K562 (cell line): Measurements from ENCODE around the gene MCU. TPM values are rescaled to one million over a fixed set of nuclear protein-coding genes. Genes with fewer than 3 reads are reported as not detected.

Experiments used
- ATAC-seq: fragments of 200-7000 bp; cut with Tn5 transposase; 3 replicates; pipeline ENCODE4 v1.9.1; 2020; ENCODE audit warnings: moderate library complexity
- BruUV-seq: library from RNA; stranded (reverse); fragments of 400-500 nt; replicated peaks from 2 replicates; lab custom pipeline; 2021; lab: Mats Ljungman, UMichigan
- CTCF ChIA-PET: fragments of 300-600 bp; formaldehyde crosslinking; extraction: SDS; loops from one replicate; lab custom pipeline; 2021; ENCODE audit warnings: low intra/inter-chr PET ratio; lab: Yijun Ruan, JAX
- POLR2A ChIA-PET: fragments of 300-600, 350-650 bp; sonication (Branson Sonifier 250); formaldehyde crosslinking; extraction: SDS; loops from one replicate; lab custom pipeline; 2021; ENCODE audit warnings: antibody characterized with exemption, inconsistent platforms; lab: Yijun Ruan, JAX
- DNase-seq, 4 experiments: peaks; one replicate each; pipeline versions ENCODE4 v3.0.0 to v3.0.0-alpha.2; 2011 to 2018; ENCODE audit warnings: low spot score in 3 of 4, mixed read lengths in 3 of 4; ENCODE audit errors: extremely low read depth in 1 of 4
- FAIRE-seq: peaks from 2 replicates; lab custom pipeline; 2011; peaks lifted over from hg19 to GRCh38; lab: Jason Lieb, UNC
- H2AFZ ChIP-seq: 2 replicates; pipeline ENCODE4 v1.6.0; 2011; ENCODE audit warnings: low read depth, low read length, control low read depth, inconsistent platforms
- H3K27ac ChIP-seq: fragments of 200-600 bp; 3 replicates; pipeline ENCODE4 v1.8.0; 2011; ENCODE audit warnings: low read depth, mild to moderate bottlenecking, control low read depth, inconsistent platforms, low read length, moderate library complexity, mixed read lengths; ENCODE audit errors: extremely low read depth
- H3K27me3 ChIP-seq, 2 experiments: fragments of 300-600 bp in 1 of 2; 2 replicates in 1 of 2; 3 replicates in 1 of 2; pipeline versions ENCODE4 v1.6.0 to v1.8.0; 2011; ENCODE audit warnings: inconsistent platforms in 2 of 2, low read length in 2 of 2, mild to moderate bottlenecking in 1 of 2, mixed read lengths in 1 of 2, moderate library complexity in 1 of 2; ENCODE audit not compliant: control insufficient read depth in 2 of 2, insufficient read depth in 2 of 2
- H3K36me3 ChIP-seq: fragments of 300-600 bp; 3 replicates; pipeline ENCODE4 v1.8.0; 2011; ENCODE audit warnings: mild to moderate bottlenecking, low read length, inconsistent platforms; ENCODE audit not compliant: control insufficient read depth, insufficient read depth
- H3K4me1 ChIP-seq, 2 experiments: fragments of 200-600 bp in 1 of 2; replicated peaks in 1 of 2; 2 replicates in 1 of 2; 3 replicates in 1 of 2; pipeline versions ENCODE4 v1.5.1 to v1.8.0; 2011; ENCODE audit warnings: inconsistent platforms in 2 of 2, low read length in 2 of 2, mild to moderate bottlenecking in 1 of 2, mixed read lengths in 1 of 2, moderate library complexity in 1 of 2; ENCODE audit not compliant: control insufficient read depth in 2 of 2, insufficient read depth in 2 of 2
- H3K4me2 ChIP-seq: 2 replicates; pipeline ENCODE4 v1.6.1; 2011; ENCODE audit warnings: low read length, control low read depth, inconsistent platforms, mixed read lengths; ENCODE audit not compliant: insufficient read depth
- H3K4me3 ChIP-seq: fragments of 200-600 bp; sonication (generic), shearing (Covaris generic); 2 replicates; pipeline ENCODE4 v1.5.1; 2016; ENCODE audit warnings: control low read depth, inconsistent platforms
- H3K79me2 ChIP-seq: fragments of 200-600 bp; 3 replicates; pipeline ENCODE4 v1.8.0; 2011; ENCODE audit warnings: low read length, inconsistent platforms; ENCODE audit not compliant: control insufficient read depth, insufficient read depth
- H3K9ac ChIP-seq, 2 experiments: 2 replicates each; pipeline versions ENCODE4 v1.6.0 to v1.6.1; 2011; ENCODE audit warnings: low read depth in 2 of 2, low read length in 2 of 2, control low read depth in 1 of 2, inconsistent platforms in 1 of 2, mild to moderate bottlenecking in 1 of 2, mixed read lengths in 1 of 2; ENCODE audit not compliant: insufficient read depth in 1 of 2
- H3K9me1 ChIP-seq: one replicate; pipeline ENCODE4 v1.6.0; 2011; ENCODE audit warnings: inconsistent platforms, mild to moderate bottlenecking, low read length, moderate library complexity; ENCODE audit not compliant: control insufficient read depth, insufficient read depth
- H3K9me3 ChIP-seq: replicated peaks from 2 replicates; pipeline ENCODE4 v1.5.1; 2011; ENCODE audit warnings: low read depth, low read length, inconsistent platforms; ENCODE audit not compliant: control insufficient read depth, insufficient read depth
- H4K20me1 ChIP-seq: replicated peaks from 2 replicates; pipeline ENCODE4 v1.6.1; 2011; ENCODE audit warnings: low read length, inconsistent platforms, mixed read lengths; ENCODE audit not compliant: control insufficient read depth, insufficient read depth
- ARID2 ChIP-seq: fragments of 450-650 bp; IDR thresholded peaks from 2 replicates; pipeline ENCODE4 v1.6.1; 2017; ENCODE audit warnings: antibody characterized with exemption, mild to moderate bottlenecking
- BRD9 ChIP-seq: fragments of 450-650 bp; IDR thresholded peaks from 2 replicates; pipeline ENCODE4 v1.6.1; 2018; ENCODE audit warnings: low read depth; ENCODE audit not compliant: partially characterized antibody
- ELF1 ChIP-seq: fragments of 200-800 bp; sonication (Bioruptor generic); IDR thresholded peaks from 2 replicates; pipeline ENCODE4 v1.6.1; 2016; ENCODE audit warnings: missing genetic modification characterization, missing compliant biosample characterization
- GTF2E2 ChIP-seq: fragments of 200-800 bp; sonication (Bioruptor generic); IDR thresholded peaks from 2 replicates; pipeline ENCODE4 v1.6.1; 2016; ENCODE audit warnings: missing genetic modification characterization, missing compliant biosample characterization
- HINFP ChIP-seq: fragments of 450-650 bp; conservative IDR thresholded peaks from 2 replicates; pipeline ENCODE4 v1.6.1; 2016; ENCODE audit warnings: missing genetic modification characterization, low read depth, mild to moderate bottlenecking, control low read depth, missing compliant biosample characterization
- ILF3 ChIP-seq: fragments of 450-650 bp; IDR thresholded peaks from 2 replicates; pipeline ENCODE4 v1.6.1; 2018; ENCODE audit warnings: antibody characterized with exemption, mild to moderate bottlenecking, moderate library complexity, borderline replicate concordance
- IRF1 ChIP-seq: sonication (generic); formaldehyde crosslinking; IDR thresholded peaks from 2 replicates; pipeline ENCODE4 v1.8.0; 2022; ENCODE audit warnings: missing genetic modification reagents, mild to moderate bottlenecking, borderline replicate concordance
- KDM5B ChIP-seq: fragments of 200-600 bp; sonication (generic); IDR thresholded peaks from 2 replicates; pipeline ENCODE4 v1.6.1; 2012; ENCODE audit warnings: low read depth, mild to moderate bottlenecking, moderate library complexity, low read length, control low read depth, inconsistent platforms; ENCODE audit not compliant: insufficient replicate concordance
- MIER1 ChIP-seq: fragments of 450-650 bp; IDR thresholded peaks from 2 replicates; pipeline ENCODE4 v1.6.1; 2016; ENCODE audit warnings: antibody characterized with exemption, mild to moderate bottlenecking, low read depth
- MTA3 ChIP-seq: fragments of 450-650 bp; formaldehyde crosslinking; IDR thresholded peaks from 2 replicates; pipeline ENCODE4 v1.6.1; 2017; ENCODE audit warnings: mild to moderate bottlenecking, borderline replicate concordance
- NFATC3 ChIP-seq: fragments of 450-650 bp; IDR thresholded peaks from 2 replicates; pipeline ENCODE4 v1.6.1; 2017; ENCODE audit warnings: mild to moderate bottlenecking
- POLR2AphosphoS5 ChIP-seq: IDR thresholded peaks from 2 replicates; pipeline ENCODE4 v1.6.1; 2011; ENCODE audit warnings: mild to moderate bottlenecking, low read depth, low read length, moderate library complexity; ENCODE audit not compliant: control insufficient read depth, insufficient read depth
- TOE1 ChIP-seq, 2 experiments: fragments of 450-650 bp in 1 of 2; sonication (generic) in 1 of 2; formaldehyde crosslinking in 1 of 2; IDR thresholded peaks; 2 replicates each; pipeline versions ENCODE4 v1.7.1 to v1.8.0; 2016 to 2022; ENCODE audit warnings: borderline replicate concordance in 2 of 2, mild to moderate bottlenecking in 2 of 2, antibody characterized with exemption in 1 of 2, inconsistent platforms in 1 of 2, low read depth in 1 of 2, missing genetic modification reagents in 1 of 2, moderate library complexity in 1 of 2
- U2AF1 ChIP-seq: fragments of 200-400 bp; formaldehyde crosslinking; optimal IDR thresholded peaks from 2 replicates; pipeline ENCODE3; 2017; ENCODE audit warnings: mild to moderate bottlenecking, low read depth, low read length, moderate library complexity
- ZFP30 ChIP-seq: fragments of 250-450 bp; sonication (Bioruptor Pico); IDR thresholded peaks from 2 replicates; pipeline ENCODE4 v1.8.0; 2022; ENCODE audit warnings: moderate library complexity, mild to moderate bottlenecking, inconsistent platforms, borderline replicate concordance
- ZNF24 ChIP-seq: fragments of 450-650 bp; IDR thresholded peaks from 2 replicates; pipeline ENCODE4 v1.6.1; 2016
- ZNF444 ChIP-seq: fragments of 250-450 bp; sonication (Bioruptor Pico); IDR thresholded peaks from 2 replicates; pipeline ENCODE4 v1.4.0; 2020; ENCODE audit warnings: mild to moderate bottlenecking, moderate library complexity
- ZNF57 ChIP-seq: fragments of 450-650 bp; formaldehyde crosslinking; IDR thresholded peaks from 2 replicates; pipeline ENCODE4 v1.4.0; 2020; ENCODE audit warnings: mild to moderate bottlenecking, moderate library complexity
- ZSCAN29 ChIP-seq: fragments of 450-650 bp; IDR thresholded peaks from 2 replicates; pipeline ENCODE4 v1.6.1; 2017
- WGBS: fragments of 100-300 bp; shearing (Covaris generic); methylation state at CpG from one replicate; pipeline ENCODE4 v1.1.6; 2016; ENCODE audit warnings: low coverage, mixed read lengths; ENCODE audit not compliant: insufficient coverage; ENCODE audit errors: missing lambda C conversion rate; 5-methylcytosine and 5-hydroxymethylcytosine counted together
- in situ Hi-C: fragments of 300-500 bp; cut with MboI; formaldehyde crosslinking; loops from 4 replicates; pipeline ENCODE4 v1.15.0; 2018; ENCODE audit warnings: inconsistent platforms, mixed read lengths
- intact Hi-C: fragments of 100-400 bp; cut with micrococcal nuclease; formaldehyde crosslinking; loops from 2 replicates; pipeline ENCODE4 v1.14.2; 2022
- polyA plus RNA-seq, 8 experiments: library from polyadenylated mRNA; depleted of rRNA in 4 of 8; stranded (reverse) in 5 of 8; unstranded in 3 of 8; fragments of >200 nt; fragmentation: Nextera tagmentation in 2 of 8; fragmentation: Illumina TruSeq in 1 of 8; extraction: Ambion mirVana in 2 of 8; extraction: Trizol in 1 of 8; gene quantifications; 2 replicates each; pipeline versions ENCODE4 v1.2.1 to v1.2.3, GENCODE V29; 2011 to 2014; ENCODE audit warnings: inconsistent platforms in 1 of 8, missing spikeins in 1 of 8
- total RNA-seq, 7 experiments: library from RNA; depleted of rRNA in 6 of 7; stranded (reverse); fragments of >200 nt in 6 of 7; fragmentation: Illumina TruSeq in 2 of 7; extraction: Trizol in 2 of 7; gene quantifications; 2 replicates each; pipeline versions ENCODE4 v1.2.1 to v1.2.3, GENCODE V29; 2011 to 2021; ENCODE audit warnings: low replicate concordance in 1 of 7

Gene MCU
- total and polyA plus RNA-seq, 9 of the 15 experiments (the other 6 are each of a cell fraction or from before 2014, with no cell fraction given) = 8.2 to 88.8 (median 21.3) TPM

- TF ChIP-seq POLR2AphosphoS5 (no peak), TOE1 (IDR thresholded peaks at IDR 0.05; ENCODE audit: borderline replicate concordance) (no peak), TOE1 (CRISPR knock-in tag; IDR thresholded peaks at IDR 0.05; ENCODE audit: borderline replicate concordance, low read depth) (no peak), ZNF57 (no peak), ILF3 (no peak), ZNF24 (no peak), ZNF444 (CRISPR knock-in tag) (no peak), IRF1 (CRISPR knock-in tag) (no peak), MTA3 (no peak), ARID2 (no peak)
- TF ChIP-seq, all 486 proteins: peak for 14
Measured at GRCh38 chr10:72690071-72690755, 1.7 kb upstream of the MCU start (continued).

GRCh38 chr10:72691470-72691862 lies 477 bp upstream of the MCU start:
- H4K20me1 ChIP-seq = peaks cover 7% of the 10 kb centered on the region
- in situ Hi-C loops (no loop called here), intact Hi-C loops (loop anchor here (5.0 to 10.0 kb wide), 4 partner anchors 64 to 373 kb away; partner anchors contain the start of gene MICU1)
- ATAC-seq (no peak), FAIRE-seq (no peak), DNase-seq (peak in 1 of 4 experiments; percentile 4)
- H3K9ac ChIP-seq = peak overlapping the region in 1 of 2 experiments; percentile 63; a peak in 2 of 4 replicates
- CTCF ChIA-PET = no interaction called here
- H3K36me3 ChIP-seq = no peaks in the 10 kb centered on the region
- peak overlapping the region; percentile 71 for H3K4me3 ChIP-seq
- H3K9me3 ChIP-seq = no peaks in the 10 kb centered on the region
- peaks cover 36% of the 10 kb centered on the region for H3K79me2 ChIP-seq
- no peaks in the 10 kb centered on the region for H3K27me3 ChIP-seq
- POLR2A ChIA-PET = interaction anchor here (0.7 to 2.0 kb wide), 15 partner anchors 9 to 330 kb away, joined by 3 to 7 read pairs (median 4); no protein-coding TSS in a partner anchor
- BruUV-seq = no TSS peak
- peak overlapping the region; percentile 89 for H3K4me2 ChIP-seq
- peak overlapping the region; percentile 7; the same call in 2 of the 3 replicates for H3K27ac ChIP-seq
- peak overlapping the region; percentile 97 for H2AFZ ChIP-seq
- WGBS = 47% methylated on average over 9 of the region's 9 CpGs
- no peaks in the 10 kb centered on the region for H3K9me1 ChIP-seq
- peaks cover 29 to 48% of the 10 kb centered on the region in 2 experiments for H3K4me1 ChIP-seq
- TF ChIP-seq KDM5B = no peak
- no peak for TF ChIP-seq ZFP30
- 0 out of 2 replicates have a peak, but pooled peaks have one; percentile 40 for TF ChIP-seq NFATC3
- no peak for TF ChIP-seq U2AF1
- TF ChIP-seq ELF1 = no peak
- TF ChIP-seq MIER1 = peak; percentile 46; the same call in 1 of the 2 replicates
- TF ChIP-seq ZSCAN29 = 0 out of 2 replicates have a peak, but pooled peaks have one; percentile 17
- 0 out of 2 replicates have a peak, but pooled peaks have one; percentile 16 for TF ChIP-seq GTF2E2
- TF ChIP-seq HINFP (tag) = no peak
- peak; percentile 21 for TF ChIP-seq BRD9
